Renal pelvis (tissue), 4 donors: ENCODE data around the gene GALNT18. TPM values are rescaled to one million over a fixed set of nuclear protein-coding genes. Genes with fewer than 3 reads are reported as not detected.

Source experiments
- DNase-seq: peaks from one replicate; pipeline ENCODE4 v3.0.0-alpha.2; 2013
- polyA plus RNA-seq, 3 donors: library from polyadenylated mRNA; unstranded; fragments of 120-200 nt; gene quantifications; one replicate each; pipeline ENCODE4 v1.2.1, GENCODE V29; 2013; ENCODE audit not compliant: insufficient read length in 3 of 3

GALNT18 gene
- polyA plus RNA-seq, 3 donors: 25.4 to 28.1 (median 26.4) TPM

- no peak for DNase-seq
These were observed 377.2 kb downstream of the GALNT18 start for GRCh38 chr11:11244470-11245080.

- peak; percentile 73 for DNase-seq
These were observed 378.0 kb downstream of the GALNT18 start for GRCh38 chr11:11243590-11244469.

GRCh38 chr11:11243209-11243589 lies 378.6 kb downstream of the GALNT18 start:
- DNase-seq: no peak

DNA sequence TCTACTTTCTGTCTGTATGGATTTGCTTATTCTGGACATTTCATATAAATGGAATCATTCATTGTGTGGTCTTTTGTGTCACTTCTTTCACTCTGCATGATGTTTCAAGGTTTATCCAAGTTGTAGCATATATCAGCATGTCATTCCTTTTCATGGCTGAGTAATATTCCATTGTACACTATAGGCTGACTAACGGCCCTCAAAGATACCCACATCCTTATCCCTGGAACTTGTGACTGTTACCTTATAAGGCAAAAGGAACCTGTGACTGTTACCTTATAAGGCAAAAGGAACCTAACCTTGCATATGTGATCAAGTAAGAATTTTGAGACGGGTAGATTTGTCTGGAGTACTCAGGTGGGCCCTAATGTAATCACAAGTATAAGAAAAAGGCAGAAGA lies 380.5 kb downstream of the GALNT18 start:
- no peak for DNase-seq

DNA sequence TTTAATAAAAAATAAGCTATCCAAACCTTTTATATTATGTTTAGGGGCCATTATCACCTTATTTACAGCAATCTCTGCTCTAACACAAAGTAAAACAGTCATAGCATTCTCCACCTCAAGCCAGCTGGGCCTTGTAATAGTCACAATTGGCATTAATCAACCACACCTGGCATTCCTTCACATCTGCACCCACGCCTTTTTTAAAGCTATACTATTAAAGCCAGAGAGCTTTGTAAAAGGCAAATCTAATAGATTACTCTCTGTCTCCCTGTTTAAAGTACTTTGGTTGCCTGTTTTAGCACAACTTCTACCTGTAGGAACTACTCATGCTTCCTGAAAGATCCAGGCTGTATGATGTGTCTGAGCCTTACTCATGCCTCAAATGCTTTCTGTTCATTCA lies 381.8 kb downstream of the GALNT18 start:
- DNase-seq: no peak

- DNase-seq: no peak
These were observed 384.6 kb downstream of the GALNT18 start for GRCh38 chr11:11237070-11237832.

DNA sequence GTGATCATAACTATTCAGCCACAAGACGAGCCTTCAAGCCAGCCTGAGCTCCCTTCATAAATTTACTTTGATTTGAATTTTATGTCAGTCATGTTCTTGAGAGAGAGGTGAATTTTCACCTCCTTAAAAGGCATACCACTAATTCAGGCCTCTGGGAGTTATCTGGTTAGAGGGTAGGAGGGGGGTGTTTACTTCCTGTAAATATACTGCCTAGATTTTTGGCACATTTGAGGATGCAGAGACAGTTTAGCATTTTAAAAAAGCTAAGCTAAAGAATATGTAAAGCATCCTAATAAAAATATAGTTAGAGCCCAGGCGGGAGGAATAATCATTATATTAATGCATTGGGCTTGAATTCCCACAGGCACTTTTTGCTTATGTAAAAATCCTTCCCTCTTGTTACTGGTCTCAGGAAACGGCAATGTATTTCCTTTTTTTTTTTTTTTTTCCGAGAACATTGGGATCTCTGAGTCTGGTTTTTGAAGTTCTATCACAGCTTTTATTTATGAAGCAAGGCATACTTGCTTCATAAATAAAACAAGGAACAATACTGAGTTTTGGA lies 385.2 kb downstream of the GALNT18 start:
- DNase-seq: no peak

- DNase-seq: no peak
These were observed 390.0 kb downstream of the GALNT18 start for GRCh38 chr11:11231763-11232162.

DNA sequence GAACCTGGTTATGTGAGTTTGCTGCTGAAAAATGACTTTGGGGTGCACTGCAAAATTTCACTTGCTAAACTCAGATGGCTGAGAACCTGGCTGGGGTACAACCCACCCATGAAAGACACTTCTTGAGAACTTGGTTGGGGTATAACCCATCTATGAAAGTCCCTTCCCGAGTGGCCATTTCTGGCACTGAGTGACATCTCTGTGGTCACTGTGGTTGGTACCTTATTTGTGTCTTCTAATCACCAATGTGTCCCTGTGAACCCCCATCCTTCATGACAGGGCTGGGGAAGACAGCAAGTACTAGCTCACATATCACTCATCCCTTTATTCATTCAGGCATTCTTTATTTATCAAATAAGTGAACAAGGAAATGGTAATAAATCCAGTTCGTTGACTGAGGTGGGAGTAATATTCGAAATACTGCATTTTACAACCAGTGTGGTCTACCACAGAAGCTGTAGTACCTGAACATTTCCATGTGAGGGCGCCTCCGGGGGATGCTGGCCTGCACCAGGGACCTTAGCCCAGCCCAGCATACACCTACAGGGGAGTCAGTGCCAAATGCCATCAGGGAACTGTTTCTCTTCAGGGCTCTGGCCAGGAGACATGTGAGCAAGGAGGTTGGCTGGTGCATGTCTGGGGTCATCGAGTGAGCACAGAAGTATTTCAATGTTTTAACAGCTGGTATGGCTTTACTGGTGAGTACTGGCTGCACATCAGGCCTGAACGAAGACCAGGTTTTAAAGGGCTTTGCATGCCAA lies 390.8 kb downstream of the GALNT18 start:
- no peak for DNase-seq

DNA sequence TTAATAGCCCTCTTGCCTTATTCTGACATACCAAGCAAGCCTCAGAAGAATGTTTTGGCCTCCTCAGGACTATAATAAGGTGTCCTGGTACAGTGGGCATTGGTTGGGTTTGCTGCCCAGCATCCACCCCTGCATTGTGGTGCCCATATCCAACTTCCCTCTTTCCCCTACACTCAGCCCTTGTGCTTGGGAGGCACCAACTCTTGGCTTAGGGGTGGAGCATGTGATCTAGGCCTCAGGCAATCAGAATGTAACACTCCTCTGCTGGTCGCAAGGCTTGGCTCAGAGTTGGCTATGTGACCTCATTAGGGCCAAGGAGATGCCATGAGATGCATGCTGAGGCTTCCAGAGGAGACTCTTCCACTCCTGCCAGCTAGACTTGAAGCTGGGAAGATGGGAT lies 391.7 kb downstream of the GALNT18 start:
- DNase-seq: no peak

GRCh38 chr11:11229647-11230046 lies 392.2 kb downstream of the GALNT18 start:
- DNase-seq: no peak

- no peak for DNase-seq
These were observed 394.3 kb downstream of the GALNT18 start for GRCh38 chr11:11227296-11228085.

Other genes starting within 250 kb of the GALNT18 start
- gene USP47, start 220.0 kb upstream of the GALNT18 start, polyA plus RNA-seq: 10 to 100 TPM; 85.2 to 94.5 (median 86.0) TPM